Colon (tissue), 2 donors: ENCODE results near the gene TRMT11.
"Not testable (repeated sequence)": the region's sequence is repeated elsewhere in the genome, so short reads cannot be mapped to it uniquely, and the experiment has no call there.

Experiments
- FAIRE-seq: peaks from 2 replicates; lab custom pipeline; 2012; peaks lifted over from hg19 to GRCh38; lab: Jason Lieb, UNC
- donor health status: control.
- donor health status: control.

TRMT11 gene

DNA sequence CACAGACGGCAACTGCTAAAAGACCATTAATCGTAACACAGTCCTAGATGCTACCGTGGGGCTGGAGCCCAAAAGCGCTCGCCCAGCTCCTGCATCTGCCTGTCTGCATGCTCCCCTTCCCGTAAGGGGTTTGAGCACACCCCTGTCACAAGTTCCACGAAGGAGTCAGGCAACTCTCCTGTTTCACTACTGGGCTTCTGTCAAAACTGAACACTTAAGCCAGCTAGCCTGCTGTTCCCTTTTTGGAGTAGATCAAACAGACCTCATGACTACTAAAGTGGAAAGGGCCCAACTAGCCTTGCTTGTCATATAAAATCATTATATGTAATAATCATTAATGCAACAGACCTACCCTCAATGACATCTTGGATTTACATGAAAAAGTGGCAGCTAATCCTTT lies 61.3 kb downstream of the TRMT11 start:
- no peak for FAIRE-seq

DNA sequence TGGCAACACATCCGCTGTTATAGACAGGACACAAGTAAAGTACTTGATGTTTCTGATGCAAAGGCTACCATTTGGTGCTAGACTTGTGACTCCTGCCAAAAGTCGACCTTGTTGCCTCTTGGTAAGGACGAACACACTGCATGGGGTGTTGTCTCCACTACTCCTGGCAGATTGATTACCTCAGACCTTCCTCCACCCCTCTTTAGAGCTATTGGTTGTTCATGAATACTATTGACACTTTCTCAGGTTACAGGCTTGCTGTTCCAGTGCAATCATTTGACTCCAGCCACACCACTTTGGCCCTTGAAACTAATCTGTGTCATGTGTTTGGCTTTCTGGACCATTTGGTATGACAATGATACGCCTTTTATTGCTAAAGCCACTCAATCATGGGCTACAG lies 62.3 kb downstream of the TRMT11 start:
- FAIRE-seq = no peak

DNA sequence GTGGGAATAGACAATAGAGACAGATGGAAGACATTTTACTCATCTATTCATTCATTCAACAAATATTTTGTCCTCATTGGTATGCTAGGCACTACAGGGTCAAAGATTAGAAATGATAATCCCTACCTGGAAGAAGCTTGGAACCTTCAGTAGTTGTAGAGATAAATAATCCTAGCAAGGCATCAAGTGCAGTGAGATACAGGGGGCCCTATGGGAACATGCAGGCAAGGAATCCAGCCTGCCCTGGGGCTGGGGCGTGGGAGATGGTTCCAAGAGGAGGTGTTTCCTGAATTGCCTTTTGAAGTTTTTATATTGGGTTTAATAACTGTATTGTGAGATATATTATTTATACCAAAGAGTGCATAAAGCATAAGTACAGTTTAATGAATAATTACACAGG lies 64.5 kb downstream of the TRMT11 start:
- no peak for FAIRE-seq

DNA sequence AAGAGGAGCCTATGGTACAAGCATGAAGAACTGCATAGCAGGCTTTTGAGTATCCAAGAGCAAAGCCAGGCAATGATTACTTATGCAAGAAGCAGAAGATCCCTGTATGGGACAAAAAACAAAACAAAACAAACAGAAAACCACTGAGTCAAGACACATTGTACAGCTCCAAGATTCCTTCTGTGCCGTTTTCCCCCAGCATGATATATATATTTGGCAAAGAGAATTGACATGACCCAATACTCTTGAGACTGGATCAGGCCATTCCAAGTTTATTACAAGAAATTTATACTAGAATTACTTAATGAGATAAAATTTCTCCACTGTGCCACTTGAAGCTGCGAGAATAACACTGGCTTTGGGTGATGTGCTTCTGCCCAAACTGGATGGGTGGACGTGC lies 65.5 kb downstream of the TRMT11 start:
- FAIRE-seq = no peak

DNA sequence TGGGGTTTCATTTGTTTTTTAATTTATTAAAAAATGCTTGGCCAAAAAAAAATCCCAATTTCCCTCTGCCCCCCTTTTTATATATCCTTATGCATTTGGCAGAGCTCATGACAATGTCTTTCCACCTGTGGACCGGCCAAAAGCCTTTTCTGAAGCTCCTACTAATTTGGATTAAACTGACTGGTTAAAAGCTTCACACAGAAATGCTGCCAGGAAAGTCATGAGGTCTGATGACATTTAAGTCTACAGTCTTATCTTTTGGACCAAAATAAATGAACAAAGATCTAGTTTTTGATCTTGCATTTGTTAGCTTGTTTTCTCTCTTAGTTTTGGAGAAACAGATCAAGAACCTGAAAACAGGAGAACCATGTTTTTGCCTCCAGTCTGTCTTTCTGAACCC lies 66.1 kb downstream of the TRMT11 start:
- no peak for FAIRE-seq

DNA sequence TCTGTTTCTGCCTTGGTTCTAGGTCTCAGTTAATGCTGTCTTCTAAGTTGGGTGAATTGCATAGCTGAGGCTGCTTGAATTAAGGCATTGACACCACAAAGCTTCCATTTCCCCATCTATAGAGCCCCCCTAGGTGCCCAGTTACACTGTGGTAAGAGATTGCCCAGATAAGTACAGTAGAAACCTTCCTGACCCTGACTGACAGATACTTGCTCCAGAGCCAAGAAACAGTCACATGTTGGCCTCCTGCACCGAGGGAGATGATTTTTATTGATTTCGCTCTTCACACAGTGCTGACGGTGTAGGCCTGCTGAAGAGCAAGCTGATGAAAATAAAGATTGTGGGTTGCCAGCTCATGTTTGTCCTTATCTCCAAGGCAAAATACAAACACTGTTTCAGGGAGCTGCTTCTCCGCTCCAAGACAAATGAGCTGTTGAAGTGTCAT lies 67.9 kb downstream of the TRMT11 start:
- no peak for FAIRE-seq

DNA sequence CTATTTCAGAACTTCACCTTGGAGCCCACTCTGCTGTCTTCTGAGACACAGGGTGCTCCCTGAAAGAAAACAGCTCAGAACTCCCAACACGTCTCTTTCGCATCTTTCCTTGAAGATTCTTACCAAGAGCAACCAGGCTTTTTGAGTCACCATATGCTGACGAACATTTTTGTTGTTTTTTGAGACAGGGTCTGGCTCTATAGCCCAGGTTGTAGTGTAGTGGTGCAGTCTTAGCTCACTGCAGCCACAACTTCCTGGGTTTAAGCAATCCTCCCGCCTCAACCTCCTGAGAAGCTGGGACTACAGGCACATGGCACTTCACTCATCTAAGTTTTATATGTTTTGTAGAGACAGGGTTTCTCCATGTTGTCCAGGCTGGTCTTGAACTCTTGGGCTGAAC lies 68.5 kb downstream of the TRMT11 start:
- FAIRE-seq = no peak

DNA sequence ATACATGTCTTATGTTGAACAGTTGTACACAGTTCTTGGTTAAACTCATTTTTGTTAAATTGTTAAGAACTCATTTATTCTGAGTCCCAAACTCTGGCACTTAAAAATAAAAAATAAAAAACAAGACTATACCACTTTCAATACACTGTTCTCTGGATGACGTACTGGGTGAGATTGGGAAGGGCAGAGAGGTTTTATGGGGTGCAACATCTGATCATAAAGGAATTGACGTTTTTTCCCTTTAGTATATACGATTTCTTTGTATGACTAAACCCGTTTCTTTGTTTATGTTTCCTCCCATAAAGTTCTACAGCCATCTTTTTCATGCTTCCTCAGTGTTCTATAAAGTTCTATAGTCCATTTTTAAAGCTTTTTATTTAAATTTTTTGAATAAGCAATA lies 69.1 kb downstream of the TRMT11 start:
- no peak for FAIRE-seq

DNA sequence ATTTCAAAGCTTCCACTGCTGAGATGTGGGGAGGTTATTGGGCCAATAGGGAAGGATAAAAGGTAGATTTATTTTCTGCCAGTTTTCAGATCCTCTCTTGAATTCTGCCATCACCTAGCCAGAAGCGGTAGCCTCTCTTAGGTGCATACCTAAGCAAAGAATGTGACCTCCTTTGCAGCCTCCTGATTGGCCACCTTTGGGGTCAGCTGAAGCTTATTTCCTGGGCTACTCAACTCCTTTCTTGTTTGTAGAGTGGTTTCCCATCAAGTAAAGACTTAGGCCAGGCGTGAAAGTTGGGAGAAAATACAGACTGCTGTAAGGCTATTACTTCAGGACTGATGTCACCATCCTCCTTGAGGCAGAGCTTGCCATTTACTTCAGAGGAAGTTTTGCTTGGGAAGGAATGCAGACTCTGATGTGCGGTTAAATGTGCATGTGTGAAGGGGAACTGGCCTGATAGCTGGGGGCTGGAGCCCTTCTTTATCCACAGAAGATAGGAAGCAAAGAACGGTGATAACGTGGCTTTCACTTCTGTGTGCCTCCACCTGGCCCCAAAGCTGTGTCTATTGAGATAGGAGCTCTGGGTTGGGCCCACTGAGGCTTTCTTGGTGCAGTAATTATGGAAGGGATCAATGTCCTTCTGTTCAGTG lies 70.1 kb downstream of the TRMT11 start:
- no peak for FAIRE-seq

DNA sequence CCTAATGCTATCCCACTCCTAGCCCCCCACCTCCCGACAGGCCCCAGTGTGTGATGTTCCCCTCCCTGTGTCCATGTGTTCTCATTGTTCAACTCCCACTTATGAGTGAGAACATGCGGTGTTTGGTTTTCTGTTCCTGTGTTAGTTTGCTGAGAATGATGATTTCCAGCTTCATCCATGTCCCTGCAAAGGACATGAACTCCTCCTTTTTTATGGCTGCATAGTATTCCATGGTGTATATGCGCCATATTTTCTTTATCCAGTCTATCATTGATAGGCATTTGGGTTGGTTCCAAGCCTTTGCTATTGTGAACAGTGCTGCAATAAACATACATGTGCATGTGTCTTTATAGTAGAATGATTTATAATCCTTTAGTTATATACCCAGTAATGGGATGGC lies 71.7 kb downstream of the TRMT11 start:
- not testable (repeated sequence) for FAIRE-seq

DNA sequence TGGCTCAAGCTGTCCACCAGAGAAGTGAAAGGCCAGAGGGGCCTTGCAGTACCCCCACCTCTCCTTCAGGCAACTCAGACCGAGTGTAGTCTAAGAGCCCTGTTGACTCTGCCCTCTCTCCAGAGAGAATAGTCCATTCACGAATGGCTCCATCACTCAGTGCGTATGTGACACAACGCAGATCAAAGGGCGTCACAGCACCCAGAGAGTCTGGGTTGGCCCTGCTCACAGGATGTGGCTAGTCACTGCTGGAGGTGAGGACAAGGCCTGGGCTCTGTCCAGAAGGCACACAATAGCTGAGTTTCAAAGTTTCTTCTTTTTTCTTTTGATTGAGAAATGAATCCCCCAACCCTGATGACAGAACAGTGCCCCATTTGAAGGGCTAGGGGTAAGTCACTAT lies 74.1 kb downstream of the TRMT11 start:
- FAIRE-seq = no peak

DNA sequence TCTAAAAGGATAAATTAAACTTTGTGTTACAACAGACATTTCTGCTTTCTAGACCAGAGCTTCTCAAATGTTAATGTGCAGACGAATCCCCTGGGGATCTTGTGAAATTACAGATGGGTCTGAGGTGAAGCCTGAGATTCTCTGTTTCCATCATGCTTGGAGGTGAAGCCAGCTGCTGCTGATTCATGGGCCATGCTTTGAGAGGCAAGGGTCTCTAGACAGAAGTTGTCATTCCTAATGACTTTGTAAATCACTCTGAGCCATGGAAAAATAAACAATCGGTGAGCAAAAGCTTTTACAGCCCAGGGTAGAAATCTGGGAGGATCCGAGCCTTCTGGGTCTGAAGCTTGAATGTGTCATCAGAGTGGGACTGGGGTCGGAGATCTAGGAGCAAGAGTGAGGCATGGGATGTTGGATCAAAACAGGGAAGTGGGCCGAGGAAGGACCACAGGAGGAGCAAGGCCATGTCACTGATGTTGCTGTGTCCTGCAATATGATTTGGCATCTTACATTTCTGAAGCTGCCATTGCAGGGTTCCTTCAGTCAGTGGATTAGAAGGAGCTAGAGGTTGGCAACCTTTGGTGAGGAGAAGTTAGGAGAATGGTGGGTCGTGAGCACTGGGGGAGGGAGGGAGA lies 77.3 kb downstream of the TRMT11 start:
- FAIRE-seq = no peak

DNA sequence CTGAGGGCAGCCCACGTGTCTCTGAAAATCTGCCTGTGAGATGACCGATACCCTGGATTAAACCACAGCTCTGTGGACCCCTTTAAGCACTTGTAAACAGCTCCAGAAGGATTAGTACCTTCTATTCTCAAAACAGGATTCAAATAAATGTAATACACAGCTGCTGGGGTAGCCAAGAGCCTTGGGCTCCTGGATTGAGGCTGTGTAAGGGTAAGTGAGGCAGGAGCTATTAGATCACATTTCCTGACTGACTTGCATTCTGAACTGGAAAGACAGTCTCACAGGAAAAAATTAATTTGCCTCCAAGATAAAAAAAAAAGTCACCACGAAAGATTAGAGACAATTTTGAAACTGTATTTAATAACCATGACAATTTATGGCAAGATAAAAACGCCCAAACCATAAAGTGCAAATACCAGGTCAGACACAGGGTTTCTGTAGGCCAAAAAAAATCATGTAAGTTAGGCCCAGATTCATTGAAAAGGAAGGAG lies 78.0 kb downstream of the TRMT11 start:
- FAIRE-seq = no peak

DNA sequence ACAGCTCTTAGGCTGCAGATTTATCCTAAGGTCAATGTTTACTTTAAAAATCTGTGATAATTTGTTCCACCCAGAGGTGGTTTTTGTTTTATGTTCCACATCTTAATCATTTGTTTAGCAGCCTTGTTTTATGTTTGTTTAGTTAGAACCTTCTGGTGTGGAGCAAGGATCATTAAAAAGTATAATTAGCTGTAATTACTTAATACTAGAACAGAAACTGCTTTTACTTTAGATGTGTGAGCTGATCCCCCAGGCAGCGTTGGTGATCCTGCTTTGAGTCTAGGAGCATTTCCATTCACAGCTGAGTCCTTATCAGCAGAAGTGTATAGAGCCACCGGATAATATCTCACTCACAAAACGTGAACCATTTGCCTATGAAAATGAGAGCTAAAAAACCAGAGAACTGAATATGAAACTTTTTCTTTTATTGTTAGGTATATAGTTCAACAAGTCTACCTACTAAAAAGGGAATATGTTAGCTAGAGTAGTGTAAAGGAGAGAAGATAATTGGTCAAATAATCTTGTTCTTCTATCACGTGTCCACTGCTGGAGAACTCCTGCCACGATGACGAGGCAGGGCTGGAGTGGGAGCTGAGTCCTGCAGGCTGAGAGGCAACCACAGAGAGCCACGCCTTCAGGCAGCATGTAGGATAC lies 78.5 kb downstream of the TRMT11 start:
- FAIRE-seq = no peak

DNA sequence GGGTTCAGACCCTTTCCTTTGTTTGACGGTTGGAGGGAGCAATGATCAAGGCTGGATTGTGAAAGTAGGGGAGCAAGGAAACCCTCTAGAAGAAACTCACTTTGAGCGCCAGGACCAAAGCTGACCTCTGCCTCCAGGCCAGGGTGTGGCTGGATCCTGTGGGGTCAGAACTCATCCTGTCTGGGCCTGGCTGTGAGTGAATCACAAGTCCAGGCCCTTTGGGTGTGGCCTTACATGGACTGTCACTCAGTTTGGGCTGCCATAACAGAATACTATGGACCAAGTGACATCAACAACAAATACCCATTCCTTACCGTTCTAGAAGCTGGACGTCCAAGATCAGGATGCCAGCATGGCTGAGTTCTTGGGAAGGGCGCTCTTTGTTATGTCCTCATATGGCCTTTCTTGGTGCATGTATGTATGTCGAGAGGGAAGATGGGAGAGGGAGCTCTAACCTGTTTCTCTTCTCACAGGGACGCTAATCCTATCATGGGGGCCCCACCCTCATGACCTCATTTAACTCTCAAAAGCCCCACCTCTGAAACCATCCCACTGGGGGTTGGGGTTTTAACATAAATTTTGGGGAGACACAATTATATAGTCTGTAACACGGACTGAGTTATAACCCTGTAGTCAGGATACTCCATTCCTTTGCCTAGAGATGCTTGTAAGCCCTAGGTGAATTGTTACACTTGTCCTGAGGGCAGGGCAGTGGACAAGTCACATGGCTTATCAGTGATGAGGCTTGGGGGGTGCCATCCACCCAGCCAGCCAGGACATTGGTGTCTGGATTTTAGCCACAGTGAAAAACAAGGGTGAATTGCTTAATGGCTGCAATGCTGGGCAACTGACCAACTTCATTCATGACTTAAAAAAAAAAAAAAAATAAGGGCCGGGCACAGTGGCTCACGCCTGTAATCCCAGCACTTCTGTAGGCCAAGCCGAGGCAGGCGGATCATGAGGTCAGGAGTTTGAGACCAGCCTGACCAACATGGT lies 80.0 kb downstream of the TRMT11 start:
- no peak for FAIRE-seq

DNA sequence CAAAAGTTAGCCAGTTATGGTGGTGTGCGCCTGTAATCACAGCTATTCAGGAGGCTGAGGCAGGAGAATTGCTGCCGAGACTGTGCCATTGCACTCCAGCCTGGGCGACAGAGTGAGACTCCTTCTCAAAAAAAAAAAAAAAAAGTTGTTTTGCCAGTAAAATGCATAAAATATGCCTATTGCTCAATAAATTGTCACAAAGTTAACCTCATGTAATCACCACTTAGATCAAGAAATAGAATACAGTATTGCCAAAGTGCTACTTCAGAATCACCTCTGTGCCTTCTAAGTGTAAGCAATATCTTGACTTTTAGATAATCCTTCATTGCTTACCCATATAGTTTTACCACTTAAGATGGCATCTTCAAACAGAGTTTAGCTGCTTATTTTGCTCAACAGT lies 80.7 kb downstream of the TRMT11 start:
- no peak for FAIRE-seq

DNA sequence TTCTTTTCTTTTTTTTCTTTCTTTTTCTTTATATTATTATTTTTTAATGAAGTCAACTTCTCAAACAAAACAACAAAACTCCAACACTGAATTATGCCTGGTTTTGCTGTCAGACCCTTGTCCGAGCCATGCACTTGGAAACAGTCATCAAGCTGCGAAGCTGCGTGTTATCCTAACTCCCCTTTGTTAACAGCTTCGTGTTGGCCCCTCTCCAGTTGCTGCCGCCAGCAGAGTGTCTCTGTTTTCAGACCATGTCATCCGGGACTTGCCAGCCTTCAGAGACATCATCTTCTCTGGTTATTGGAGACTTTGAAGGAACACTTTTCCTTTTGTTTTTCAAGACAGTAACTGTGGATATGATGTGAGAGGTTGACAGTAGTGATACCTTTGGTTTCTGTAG lies 83.1 kb downstream of the TRMT11 start:
- FAIRE-seq = no peak

DNA sequence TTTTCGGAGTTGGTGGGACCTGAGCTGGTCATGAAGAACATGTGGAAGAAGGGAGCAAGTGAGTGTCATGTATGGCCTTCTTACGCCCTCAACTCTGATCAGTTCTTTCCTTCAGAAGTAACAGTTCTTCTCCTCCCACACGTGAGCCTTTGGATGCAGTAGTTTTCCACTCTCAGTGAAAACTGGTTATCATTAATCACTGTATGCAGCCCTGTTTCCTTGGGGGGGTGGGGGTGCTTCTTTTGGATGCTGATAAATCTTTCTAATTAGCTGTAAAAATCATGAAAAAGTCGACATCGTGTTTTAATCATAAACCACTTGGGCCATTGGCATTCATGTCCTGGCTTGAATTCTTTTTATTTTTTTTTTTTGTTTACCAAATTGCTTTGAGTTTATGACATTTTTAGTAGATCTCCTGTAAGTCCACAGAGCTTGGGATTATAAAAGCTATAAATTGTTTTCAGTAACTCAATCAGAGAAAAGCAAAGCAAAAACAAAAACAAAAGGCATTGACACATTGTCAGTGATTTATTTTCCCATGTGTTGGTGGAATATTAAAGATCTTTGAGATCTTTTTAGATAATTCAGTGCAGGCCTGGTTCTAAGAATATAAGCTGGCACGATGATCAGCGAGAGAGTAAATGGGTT lies 84.8 kb downstream of the TRMT11 start:
- FAIRE-seq = no peak

DNA sequence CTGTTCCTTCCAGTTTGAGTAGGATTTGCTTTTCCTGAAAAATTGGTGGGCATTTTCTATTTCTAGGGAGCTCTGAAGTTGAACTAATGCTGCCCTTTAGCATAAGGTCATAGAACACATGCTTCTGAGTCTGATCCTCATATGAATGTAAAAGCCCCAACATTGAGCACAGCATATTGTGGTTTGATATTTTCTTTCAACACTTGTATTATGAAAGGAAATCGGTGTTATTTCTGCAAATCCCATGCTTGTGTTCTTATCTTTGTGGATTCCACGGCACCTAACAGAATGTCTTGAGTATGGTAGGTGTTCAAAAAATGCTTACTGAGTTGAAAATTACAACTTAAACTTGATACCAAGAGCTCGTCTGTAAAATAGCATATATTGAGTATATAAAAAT lies 85.8 kb downstream of the TRMT11 start:
- no peak for FAIRE-seq

DNA sequence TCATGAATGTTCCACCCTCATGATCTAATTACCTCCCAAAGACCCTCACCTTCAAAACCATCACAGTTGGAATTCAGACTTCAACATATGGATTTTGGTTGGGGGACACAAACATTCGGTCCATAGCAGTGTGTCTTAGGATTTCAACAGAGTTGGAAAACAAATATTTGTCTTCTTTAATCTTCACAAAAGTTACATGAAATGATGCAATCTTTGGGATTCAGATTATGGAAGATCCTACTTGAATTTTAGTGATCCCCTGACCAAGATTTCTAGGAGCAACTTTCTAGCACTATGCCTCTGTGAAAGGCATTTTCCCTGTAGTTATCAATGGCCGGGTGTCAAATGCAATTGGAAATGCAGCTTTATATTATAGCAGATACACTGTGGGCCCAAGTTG lies 86.5 kb downstream of the TRMT11 start:
- FAIRE-seq = no peak

DNA sequence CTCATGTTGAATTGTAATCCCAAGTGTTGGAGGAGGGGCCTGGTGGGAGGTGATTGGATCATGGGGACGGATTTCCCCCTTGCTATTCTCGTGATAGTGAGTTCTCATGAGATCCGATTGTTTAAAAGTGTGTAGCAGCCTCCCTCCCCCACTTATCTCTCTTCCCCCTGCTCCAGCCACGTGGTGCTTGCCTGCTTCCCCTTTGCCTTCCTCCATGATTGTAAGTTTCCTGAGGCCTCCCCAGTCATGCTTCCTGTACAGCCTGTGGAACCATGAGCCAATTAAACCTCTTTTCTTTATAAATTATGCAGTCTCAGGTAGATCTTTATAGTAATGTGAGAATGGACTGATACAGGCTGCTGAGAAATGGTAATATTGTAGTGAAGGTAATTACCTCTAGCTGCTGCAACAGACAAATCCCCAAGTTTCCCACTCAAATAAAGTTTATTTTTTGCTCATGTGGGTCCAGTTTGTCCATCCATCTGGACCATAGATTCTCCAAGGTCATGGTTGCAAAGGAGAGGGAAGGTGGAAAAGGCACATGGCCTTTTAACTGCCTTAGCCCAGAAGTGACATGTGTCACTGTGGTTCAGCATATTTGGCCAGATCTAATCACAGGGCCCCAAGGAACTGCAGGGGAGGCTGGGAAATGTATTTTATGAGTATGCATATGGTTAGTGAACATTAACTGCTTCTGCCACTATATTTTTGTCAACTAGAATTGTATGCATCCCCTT lies 89.2 kb downstream of the TRMT11 start:
- no peak for FAIRE-seq
